Esophagus muscularis mucosa (tissue), 3 donors: ENCODE results near the gene CCL14.

Experiments used
- POLR2A ChIP-seq: fragments of 450-650 bp; IDR thresholded peaks from one replicate; pipeline ENCODE4 v1.6.1; 2017; ENCODE audit warnings: antibody characterized with exemption, moderate library complexity, mild to moderate bottlenecking, low read depth
- TF ChIP-seq, protein P1 (sequence below), 3 experiments: fragments of 200-600 bp in 2 of 3; fragments of 450-650 bp in 1 of 3; sonication (generic) in 2 of 3; IDR thresholded peaks; one replicate each; pipeline ENCODE4 v1.5.1; 2017 to 2019; ENCODE audit warnings: antibody characterized with exemption in 3 of 3, mild to moderate bottlenecking in 2 of 3, moderate library complexity in 1 of 3

DNA sequence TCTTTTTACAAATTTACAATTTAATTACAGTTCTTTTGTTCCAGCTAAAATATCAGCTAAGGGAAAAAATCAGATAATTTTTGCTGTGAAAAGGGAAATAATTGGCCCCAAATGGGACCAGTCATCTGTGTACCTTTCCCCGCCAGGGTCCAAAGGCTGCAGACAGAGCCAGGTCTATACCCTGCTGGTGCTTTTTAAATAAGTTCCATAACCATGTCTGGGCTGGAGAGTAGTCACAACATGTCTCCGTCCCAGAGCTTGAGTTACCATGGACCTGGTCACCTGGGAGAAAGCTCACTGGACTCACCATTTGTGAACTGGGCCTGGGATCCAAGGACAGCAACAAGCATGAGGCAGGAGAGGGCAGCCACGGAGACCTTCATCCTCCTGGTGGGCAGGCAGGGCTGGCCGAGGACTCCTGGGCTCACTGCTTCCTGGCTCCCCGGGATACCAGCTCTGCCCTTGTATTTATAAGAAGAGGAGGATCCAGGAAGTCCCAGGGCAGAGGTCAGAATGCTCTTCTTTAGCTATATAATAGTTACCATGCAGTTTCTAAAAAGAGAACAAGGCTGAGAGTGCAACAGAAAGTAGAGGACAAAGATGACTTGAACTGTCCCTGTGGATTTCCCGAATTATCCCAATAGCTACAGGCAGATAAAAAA, 14.7 kb upstream of the CCL14 start, which contains the start of gene CCL15:
- no peak for TF ChIP-seq POLR2A
- TF ChIP-seq, protein P1, sequence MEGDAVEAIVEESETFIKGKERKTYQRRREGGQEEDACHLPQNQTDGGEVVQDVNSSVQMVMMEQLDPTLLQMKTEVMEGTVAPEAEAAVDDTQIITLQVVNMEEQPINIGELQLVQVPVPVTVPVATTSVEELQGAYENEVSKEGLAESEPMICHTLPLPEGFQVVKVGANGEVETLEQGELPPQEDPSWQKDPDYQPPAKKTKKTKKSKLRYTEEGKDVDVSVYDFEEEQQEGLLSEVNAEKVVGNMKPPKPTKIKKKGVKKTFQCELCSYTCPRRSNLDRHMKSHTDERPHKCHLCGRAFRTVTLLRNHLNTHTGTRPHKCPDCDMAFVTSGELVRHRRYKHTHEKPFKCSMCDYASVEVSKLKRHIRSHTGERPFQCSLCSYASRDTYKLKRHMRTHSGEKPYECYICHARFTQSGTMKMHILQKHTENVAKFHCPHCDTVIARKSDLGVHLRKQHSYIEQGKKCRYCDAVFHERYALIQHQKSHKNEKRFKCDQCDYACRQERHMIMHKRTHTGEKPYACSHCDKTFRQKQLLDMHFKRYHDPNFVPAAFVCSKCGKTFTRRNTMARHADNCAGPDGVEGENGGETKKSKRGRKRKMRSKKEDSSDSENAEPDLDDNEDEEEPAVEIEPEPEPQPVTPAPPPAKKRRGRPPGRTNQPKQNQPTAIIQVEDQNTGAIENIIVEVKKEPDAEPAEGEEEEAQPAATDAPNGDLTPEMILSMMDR (IDR thresholded peaks at IDR 0.05), result no peak
